Smooth muscle cell (in vitro differentiated cells): ENCODE measurements around the gene RSPH9. TPM values are rescaled to one million over a fixed set of nuclear protein-coding genes. Genes with fewer than 3 reads are reported as not detected.

Source experiments
- DNase-seq: peaks from one replicate; lab custom pipeline; 2025; ENCODE audit not compliant: unreplicated experiment; lab: John Stamatoyannopoulos, UW
- H2AFZ ChIP-seq: fragments of 200-600 bp; sonication (generic); 2 replicates; pipeline ENCODE4 v1.6.0; 2016; ENCODE audit warnings: antibody characterized with exemption, low read depth, mild to moderate bottlenecking
- H3F3A ChIP-seq: fragments of 200-600 bp; sonication (generic); 2 replicates; pipeline ENCODE4 v1.6.0; 2017; ENCODE audit warnings: antibody characterized with exemption, low read depth
- H3K27ac ChIP-seq: fragments of 200-600 bp; sonication (generic); 2 replicates; pipeline ENCODE4 v1.5.1; 2016; ENCODE audit warnings: low read depth, mild to moderate bottlenecking
- H3K27me3 ChIP-seq: fragments of 200-600 bp; sonication (generic); 2 replicates; pipeline ENCODE4 v1.6.1; 2016; ENCODE audit warnings: low read depth, mild to moderate bottlenecking
- H3K36me3 ChIP-seq: fragments of 200-600 bp; sonication (generic); 2 replicates; pipeline ENCODE4 v1.5.1; 2016; ENCODE audit warnings: low read depth
- H3K4me1 ChIP-seq: fragments of 200-600 bp; sonication (generic); 2 replicates; pipeline ENCODE4 v1.5.1; 2016; ENCODE audit warnings: low read depth
- H3K4me2 ChIP-seq: fragments of 200-600 bp; sonication (generic); 2 replicates; pipeline ENCODE4 v1.6.0; 2016; ENCODE audit warnings: mild to moderate bottlenecking
- H3K4me3 ChIP-seq: fragments of 200-600 bp; sonication (generic); 2 replicates; pipeline ENCODE4 v1.5.1; 2016; ENCODE audit warnings: mild to moderate bottlenecking
- H3K79me2 ChIP-seq: fragments of 200-600 bp; sonication (generic); 2 replicates; pipeline ENCODE4 v1.6.0; 2016; ENCODE audit warnings: low read depth, mild to moderate bottlenecking
- H3K9ac ChIP-seq: fragments of 200-600 bp; sonication (generic); 2 replicates; pipeline ENCODE4 v1.6.0; 2016; ENCODE audit warnings: low read depth
- H3K9me3 ChIP-seq: fragments of 200-600 bp; sonication (generic); replicated peaks from 2 replicates; pipeline ENCODE4 v1.5.1; 2016; ENCODE audit warnings: low read depth
- H4K20me1 ChIP-seq: fragments of 200-600 bp; sonication (generic); 2 replicates; pipeline ENCODE4 v1.6.0; 2016; ENCODE audit warnings: low read depth
- CTCF ChIP-seq: fragments of 200-600 bp; sonication (generic); IDR thresholded peaks from 2 replicates; pipeline ENCODE4 v1.5.1; 2017; ENCODE audit warnings: borderline replicate concordance, mild to moderate bottlenecking, antibody characterized with exemption; ENCODE audit not compliant: insufficient read depth, poor library complexity, severe bottlenecking
- WGBS: methylation state at CpG from one replicate; pipeline ENCODE4 v1.1.7; 2016; ENCODE audit warnings: low lambda C conversion rate; 5-methylcytosine and 5-hydroxymethylcytosine counted together
- polyA plus RNA-seq: library from polyadenylated mRNA; unstranded; fragments of >200 nt; fragmentation: Nextera tagmentation; extraction: Ambion mirVana; gene quantifications from 2 replicates; pipeline ENCODE4 v1.2.1, GENCODE V29; 2016
- total RNA-seq: library from RNA; depleted of rRNA; stranded (reverse); fragments of >200 nt; gene quantifications from 2 replicates; pipeline ENCODE4 v1.2.3, GENCODE V29; 2014

Gene RSPH9
- total and polyA plus RNA-seq, 2 experiments from 2014 or later: 1.9 to 2.5 TPM

- Histone ChIP-seq H3K27ac (no peak overlapping the region), H3K36me3 (peaks cover 12% of the 10 kb centered on the region), H3F3A (peaks cover 4% of the 10 kb centered on the region), H3K9me3 (no peaks in the 10 kb centered on the region), H3K4me2 (no peak overlapping the region), H3K4me1 (no peaks in the 10 kb centered on the region), H3K9ac (no peak overlapping the region), H2AFZ (no peak overlapping the region), H3K79me2 (no peaks in the 10 kb centered on the region), H3K27me3 (no peaks in the 10 kb centered on the region), H3K4me3 (no peak overlapping the region), H4K20me1 (peaks cover 5% of the 10 kb centered on the region)
- no peak for DNase-seq
- 94% methylated on average over 2 of the region's 2 CpGs for WGBS
- no peak for TF ChIP-seq CTCF
These were observed 38.8 kb upstream of the RSPH9 start for GRCh38 chr6:43606019-43606418.

- peaks cover 4% of the 10 kb centered on the region for H4K20me1 ChIP-seq
- no peak overlapping the region for H3K4me2 ChIP-seq
- no peaks in the 10 kb centered on the region for H3K9me3 ChIP-seq
- H3K27me3 ChIP-seq: no peaks in the 10 kb centered on the region
- DNase-seq: peak; percentile 13
- 8% methylated on average over 5 of the region's 5 CpGs for WGBS
- no peak overlapping the region for H2AFZ ChIP-seq
- H3F3A ChIP-seq: peaks cover 4% of the 10 kb centered on the region
- no peak overlapping the region for H3K4me3 ChIP-seq
- no peaks in the 10 kb centered on the region for H3K4me1 ChIP-seq
- no peaks in the 10 kb centered on the region for H3K79me2 ChIP-seq
- no peak overlapping the region for H3K27ac ChIP-seq
- no peak overlapping the region for H3K9ac ChIP-seq
- peaks cover 9% of the 10 kb centered on the region for H3K36me3 ChIP-seq
- TF ChIP-seq CTCF: peak; percentile 78
These were observed 36.5 kb upstream of the RSPH9 start for GRCh38 chr6:43608310-43608763.

DNA sequence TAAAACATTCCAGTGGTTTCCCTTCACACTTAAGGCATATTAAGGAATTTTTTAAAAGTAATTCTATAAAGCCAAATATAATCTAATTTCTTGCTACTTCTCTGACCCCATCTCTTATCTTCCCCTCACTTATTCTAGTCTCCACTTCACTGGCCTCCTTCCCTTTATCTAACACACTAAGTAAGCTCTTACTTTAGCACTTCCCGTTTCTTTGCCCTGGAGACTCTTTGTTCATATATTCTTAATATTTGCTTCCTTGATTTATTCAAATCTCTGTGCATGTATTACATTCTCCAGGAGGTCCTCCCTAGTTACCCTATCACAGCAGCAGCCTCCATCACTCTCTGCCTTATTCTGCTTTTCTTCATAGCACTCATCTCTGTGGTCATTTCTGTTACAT, 36.0 kb upstream of the RSPH9 start:
- no peaks in the 10 kb centered on the region for H4K20me1 ChIP-seq
- no peak overlapping the region for H3K4me2 ChIP-seq
- no peak overlapping the region for H3K27ac ChIP-seq
- DNase-seq: no peak
- 61% methylated on average over 1 of the region's 1 CpG for WGBS
- H3K27me3 ChIP-seq: no peaks in the 10 kb centered on the region
- H3F3A ChIP-seq: peaks cover 4% of the 10 kb centered on the region
- H3K36me3 ChIP-seq: peaks cover 7% of the 10 kb centered on the region
- no peak for TF ChIP-seq CTCF
- no peaks in the 10 kb centered on the region for H3K9me3 ChIP-seq
- H2AFZ ChIP-seq: no peak overlapping the region
- H3K4me3 ChIP-seq: no peak overlapping the region
- no peaks in the 10 kb centered on the region for H3K4me1 ChIP-seq
- H3K79me2 ChIP-seq: no peaks in the 10 kb centered on the region
- H3K9ac ChIP-seq: no peak overlapping the region

GRCh38 chr6:43609402-43609801, 35.4 kb upstream of the RSPH9 start:
- H3K4me3 ChIP-seq: no peak overlapping the region
- H3K27ac ChIP-seq: peak overlapping the region; percentile 62
- 58% methylated on average over 1 of the region's 1 CpG for WGBS
- no peaks in the 10 kb centered on the region for H4K20me1 ChIP-seq
- no peak overlapping the region for H3K4me2 ChIP-seq
- no peak overlapping the region for H2AFZ ChIP-seq
- H3K27me3 ChIP-seq: no peaks in the 10 kb centered on the region
- no peak for TF ChIP-seq CTCF
- H3K9me3 ChIP-seq: no peaks in the 10 kb centered on the region
- H3K79me2 ChIP-seq: no peaks in the 10 kb centered on the region
- H3K36me3 ChIP-seq: peaks cover 12% of the 10 kb centered on the region
- peaks cover 4% of the 10 kb centered on the region for H3F3A ChIP-seq
- DNase-seq: no peak
- no peak overlapping the region for H3K9ac ChIP-seq
- no peaks in the 10 kb centered on the region for H3K4me1 ChIP-seq
